VCaP (cell line): Measurements from ENCODE around the gene MLLT3.

Experiments used
- H3K27ac ChIP-seq: fragments of 450-650 bp; 2 replicates; pipeline ENCODE4 v1.5.1; 2017
- CTCF ChIP-seq: fragments of 450-650 bp; conservative IDR thresholded peaks from 2 replicates; pipeline ENCODE4 v1.5.1; 2017; ENCODE audit warnings: mild to moderate bottlenecking, moderate library complexity

The MLLT3 gene

DNA sequence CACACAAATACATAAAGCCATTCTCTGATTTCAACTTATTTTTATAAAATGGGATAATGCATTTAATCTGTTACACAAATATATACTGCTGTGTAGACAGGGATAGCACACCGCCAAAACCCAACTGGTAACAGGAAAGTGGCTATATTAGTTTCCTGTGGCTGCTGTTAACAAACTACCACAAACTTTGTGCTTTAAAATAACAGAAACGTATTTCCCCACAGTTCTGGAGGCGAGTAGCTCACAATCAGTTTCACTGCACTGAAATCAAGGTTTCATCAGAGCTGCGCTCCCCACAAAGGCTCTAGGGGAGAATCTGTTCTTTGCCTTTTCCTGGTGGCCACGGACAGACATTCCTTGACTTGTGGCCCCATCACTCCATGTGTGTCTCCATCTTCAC, 94.0 kb downstream of the MLLT3 start:
- no peak overlapping the region for H3K27ac ChIP-seq
- no peak for TF ChIP-seq CTCF

GRCh38 chr9:20526500-20527319, 95.6 kb downstream of the MLLT3 start:
- no peak overlapping the region for H3K27ac ChIP-seq
- no peak for TF ChIP-seq CTCF

DNA sequence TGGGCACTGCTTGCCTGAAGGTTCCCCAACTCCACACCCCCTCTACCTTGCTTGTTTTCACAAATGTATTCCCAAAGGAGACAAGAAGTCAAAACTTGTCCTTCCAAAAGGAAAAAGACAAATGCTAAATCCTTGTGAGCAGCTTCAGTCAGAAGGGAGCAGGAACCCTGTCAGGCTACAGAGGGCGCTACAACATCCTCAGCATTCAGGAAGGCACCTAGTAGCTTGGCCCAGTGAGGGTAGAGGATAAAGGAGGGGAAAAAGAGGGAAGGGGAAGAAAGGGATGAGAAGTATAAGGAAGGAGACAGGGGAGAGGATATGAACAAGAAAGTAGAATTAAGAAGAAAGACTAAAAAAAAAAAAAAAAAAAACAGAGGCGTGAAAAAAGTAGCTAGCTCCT, 97.5 kb downstream of the MLLT3 start:
- 0 out of 2 replicates have a peak, but pooled peaks have one; percentile 26 for TF ChIP-seq CTCF
- no peak overlapping the region for H3K27ac ChIP-seq

- no peak for TF ChIP-seq CTCF
Observed at GRCh38 chr9:20518737-20519136, 103.6 kb downstream of the MLLT3 start.

DNA sequence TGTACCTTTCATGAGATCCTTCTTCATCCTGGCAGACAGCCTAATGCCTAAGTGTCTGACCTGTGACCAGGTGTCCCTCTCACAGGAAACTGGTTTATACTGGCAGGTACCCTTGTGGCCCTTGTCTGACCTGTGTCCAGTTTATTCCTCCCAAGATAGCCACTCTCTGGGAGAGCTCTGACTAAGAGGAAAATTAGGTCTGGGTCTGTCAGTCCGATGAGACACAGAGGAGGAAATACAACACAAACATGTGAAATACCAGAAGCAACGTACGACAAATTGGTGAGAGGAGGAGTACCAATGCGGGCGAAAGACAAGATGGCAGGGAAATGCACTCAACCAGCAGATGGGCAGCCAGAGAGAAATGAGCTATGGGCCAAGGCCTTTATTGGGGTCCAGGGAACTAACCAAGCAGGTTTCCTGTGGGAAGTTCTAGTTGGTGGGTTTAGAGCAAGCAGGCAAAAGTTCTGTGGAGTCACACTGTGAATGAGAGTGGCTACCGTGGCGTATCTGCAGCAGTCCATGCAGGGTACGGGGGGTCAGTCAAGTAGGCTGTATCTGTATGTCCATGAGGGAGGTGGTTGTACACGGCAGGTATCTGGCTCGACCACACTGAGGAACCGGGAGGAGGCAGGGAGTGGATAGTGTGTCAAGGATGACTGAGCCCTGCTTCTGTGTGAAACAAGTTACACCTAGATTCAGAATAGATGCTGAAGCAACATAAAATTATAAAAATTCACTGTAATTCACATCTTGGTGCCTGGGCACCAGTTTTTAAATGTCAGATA, 109.0 kb downstream of the MLLT3 start:
- H3K27ac ChIP-seq: no peak overlapping the region
- no peak for TF ChIP-seq CTCF

More at GRCh38 chr9:20518737-20519136, 103.6 kb downstream of the MLLT3 start:
- H3K27ac ChIP-seq: no peak overlapping the region

DNA sequence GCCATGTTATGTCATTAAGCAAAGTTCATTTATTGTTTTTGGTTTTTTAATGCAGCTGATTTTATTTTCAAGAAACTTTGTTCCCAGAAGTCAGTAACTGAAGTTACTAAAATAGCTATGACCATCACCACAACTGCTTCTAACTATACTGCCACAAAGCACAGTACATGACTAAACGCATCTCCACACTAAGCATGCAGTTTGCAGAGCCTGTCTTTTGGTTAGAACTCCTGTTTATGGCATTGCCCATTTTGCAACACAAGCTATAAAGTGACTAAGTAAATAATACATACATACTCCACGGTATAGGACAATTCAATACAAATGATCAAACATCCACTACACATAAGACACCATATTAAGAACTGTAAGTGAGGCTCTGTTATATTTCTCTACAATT, 109.7 kb downstream of the MLLT3 start:
- no peak overlapping the region for H3K27ac ChIP-seq
- TF ChIP-seq CTCF: no peak

DNA sequence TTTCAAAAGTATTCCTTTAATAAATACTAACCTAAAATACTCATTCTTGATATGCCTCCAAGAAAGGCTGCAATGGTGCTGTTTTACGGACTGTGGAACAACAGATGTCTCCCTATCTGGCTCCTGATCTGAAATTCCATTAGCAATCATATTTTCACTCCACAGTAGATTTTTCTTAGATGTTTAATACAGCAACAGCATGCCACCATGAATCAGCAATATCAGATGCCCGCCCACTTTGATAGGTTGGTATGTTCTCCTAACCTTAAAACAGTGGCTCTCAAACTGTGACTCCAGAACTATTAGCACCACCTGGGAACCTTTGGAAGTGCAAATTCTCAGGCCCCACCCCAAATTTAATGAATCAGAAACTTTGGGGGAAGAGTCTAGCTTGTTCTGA, 110.2 kb downstream of the MLLT3 start:
- TF ChIP-seq CTCF: no peak
- H3K27ac ChIP-seq: no peak overlapping the region; the same call in 1 of the 2 replicates
